ENCODE data around the gene MAPRE2. TPM values are rescaled to one million over a fixed set of nuclear protein-coding genes. Genes with fewer than 3 reads are reported as not detected.

Gene MAPRE2
- 10 to 100 TPM; 70.1 to 74.0 TPM for total RNA-seq

GRCh38 chr18:35040988-35041814 is at the start of gene MAPRE2:
Gene MAPRE2, plus strand, starts transcription at chr18:35041413. Its CDS starts 127 bp downstream, at chr18:35041540.
- Mint-ChIP-seq H3K36me3 (peaks cover 8% of the 10 kb centered on the region), H3K27me3 (no peaks in the 10 kb centered on the region), H3K4me1 (peaks cover 63% of the 10 kb centered on the region), H3K4me3 (peak within 1 kb of the TSS; percentile 92), H3K27ac (peak within 1 kb of the TSS; percentile 98), H3K9me3 (no peaks in the 10 kb centered on the region)
- DNase-seq = peak; percentile 100

- Mint-ChIP-seq H3K36me3 (no peaks in the 10 kb centered on the region), H3K4me3 (no peak overlapping the region), H3K27me3 (no peaks in the 10 kb centered on the region), H3K27ac (no peak overlapping the region), H3K9me3 (no peaks in the 10 kb centered on the region), H3K4me1 (peaks cover 6% of the 10 kb centered on the region)
- no peak for DNase-seq
Observed at GRCh38 chr18:34991561-34991960, 49.7 kb upstream of the MAPRE2 start.

- no peaks in the 10 kb centered on the region for H3K27me3 Mint-ChIP-seq
- no peaks in the 10 kb centered on the region for H3K9me3 Mint-ChIP-seq
- no peak for DNase-seq
- no peak overlapping the region for H3K4me3 Mint-ChIP-seq
- H3K4me1 Mint-ChIP-seq = peaks cover 6% of the 10 kb centered on the region
- no peak overlapping the region for H3K27ac Mint-ChIP-seq
- H3K36me3 Mint-ChIP-seq = no peaks in the 10 kb centered on the region
Observed at GRCh38 chr18:34993289-34993688, 47.9 kb upstream of the MAPRE2 start.

GRCh38 chr18:34995746-34996145 is 45.5 kb upstream of the MAPRE2 start:
- DNase-seq = no peak
- H3K9me3 Mint-ChIP-seq = no peaks in the 10 kb centered on the region
- no peak overlapping the region for H3K27ac Mint-ChIP-seq
- H3K4me1 Mint-ChIP-seq = peaks cover 6% of the 10 kb centered on the region
- H3K27me3 Mint-ChIP-seq = no peaks in the 10 kb centered on the region
- H3K4me3 Mint-ChIP-seq = no peak overlapping the region
- no peaks in the 10 kb centered on the region for H3K36me3 Mint-ChIP-seq

GRCh38 chr18:34998661-34999060 is 42.6 kb upstream of the MAPRE2 start:
- no peak for DNase-seq
- Mint-ChIP-seq H3K4me3 (no peak overlapping the region), H3K9me3 (no peaks in the 10 kb centered on the region), H3K4me1 (peaks cover under 1% of the 10 kb centered on the region), H3K36me3 (no peaks in the 10 kb centered on the region), H3K27ac (no peak overlapping the region), H3K27me3 (no peaks in the 10 kb centered on the region)

- Mint-ChIP-seq H3K4me1 (no peaks in the 10 kb centered on the region), H3K9me3 (no peaks in the 10 kb centered on the region), H3K27me3 (no peaks in the 10 kb centered on the region), H3K4me3 (no peak overlapping the region), H3K36me3 (no peaks in the 10 kb centered on the region), H3K27ac (no peak overlapping the region)
- DNase-seq = no peak
Observed at GRCh38 chr18:34999756-35000289, 41.4 kb upstream of the MAPRE2 start.

GRCh38 chr18:35000457-35000856 is 40.8 kb upstream of the MAPRE2 start:
- no peak for DNase-seq
- no peaks in the 10 kb centered on the region for H3K36me3 Mint-ChIP-seq
- no peaks in the 10 kb centered on the region for H3K27me3 Mint-ChIP-seq
- H3K4me1 Mint-ChIP-seq = no peaks in the 10 kb centered on the region
- H3K4me3 Mint-ChIP-seq = no peak overlapping the region
- no peaks in the 10 kb centered on the region for H3K9me3 Mint-ChIP-seq
- H3K27ac Mint-ChIP-seq = no peak overlapping the region

GRCh38 chr18:35002120-35002519 is 39.1 kb upstream of the MAPRE2 start:
- H3K36me3 Mint-ChIP-seq = no peaks in the 10 kb centered on the region

GRCh38 chr18:35005963-35006577 is 35.1 kb upstream of the MAPRE2 start:
- no peaks in the 10 kb centered on the region for H3K36me3 Mint-ChIP-seq
- no peak overlapping the region for H3K4me3 Mint-ChIP-seq
- no peaks in the 10 kb centered on the region for H3K27me3 Mint-ChIP-seq
- no peaks in the 10 kb centered on the region for H3K4me1 Mint-ChIP-seq
- H3K9me3 Mint-ChIP-seq = no peaks in the 10 kb centered on the region
- H3K27ac Mint-ChIP-seq = no peak overlapping the region
- DNase-seq = no peak

More at GRCh38 chr18:35002120-35002519, 39.1 kb upstream of the MAPRE2 start:
- H3K4me1 Mint-ChIP-seq = no peaks in the 10 kb centered on the region
- no peak for DNase-seq
- no peaks in the 10 kb centered on the region for H3K9me3 Mint-ChIP-seq
- no peak overlapping the region for H3K4me3 Mint-ChIP-seq
- H3K27ac Mint-ChIP-seq = no peak overlapping the region
- no peaks in the 10 kb centered on the region for H3K27me3 Mint-ChIP-seq

- Mint-ChIP-seq H3K9me3 (no peaks in the 10 kb centered on the region), H3K4me1 (no peaks in the 10 kb centered on the region), H3K27ac (no peak overlapping the region), H3K36me3 (no peaks in the 10 kb centered on the region), H3K27me3 (no peaks in the 10 kb centered on the region), H3K4me3 (no peak overlapping the region)
- no peak for DNase-seq
Observed at GRCh38 chr18:35010156-35010555, 31.1 kb upstream of the MAPRE2 start.

GRCh38 chr18:35010993-35011392 is 30.2 kb upstream of the MAPRE2 start:
- Mint-ChIP-seq H3K27ac (no peak overlapping the region), H3K4me1 (no peaks in the 10 kb centered on the region), H3K27me3 (no peaks in the 10 kb centered on the region), H3K4me3 (no peak overlapping the region), H3K36me3 (no peaks in the 10 kb centered on the region), H3K9me3 (no peaks in the 10 kb centered on the region)
- DNase-seq = no peak

- H3K4me3 Mint-ChIP-seq = no peak overlapping the region
- no peaks in the 10 kb centered on the region for H3K9me3 Mint-ChIP-seq
- DNase-seq = no peak
- H3K36me3 Mint-ChIP-seq = no peaks in the 10 kb centered on the region
- H3K4me1 Mint-ChIP-seq = no peaks in the 10 kb centered on the region
- H3K27me3 Mint-ChIP-seq = no peaks in the 10 kb centered on the region
- no peak overlapping the region for H3K27ac Mint-ChIP-seq
Observed at GRCh38 chr18:35019933-35020332, 21.3 kb upstream of the MAPRE2 start.

GRCh38 chr18:35022426-35023001 is 18.7 kb upstream of the MAPRE2 start:
- Mint-ChIP-seq H3K4me1 (peaks cover 13% of the 10 kb centered on the region), H3K9me3 (no peaks in the 10 kb centered on the region), H3K27me3 (no peaks in the 10 kb centered on the region), H3K27ac (no peak overlapping the region), H3K36me3 (no peaks in the 10 kb centered on the region), H3K4me3 (no peak overlapping the region)
- DNase-seq = no peak

GRCh38 chr18:35024196-35024595 is 17.0 kb upstream of the MAPRE2 start:
- no peaks in the 10 kb centered on the region for H3K27me3 Mint-ChIP-seq
- H3K4me3 Mint-ChIP-seq = no peak overlapping the region
- H3K27ac Mint-ChIP-seq = no peak overlapping the region
- H3K4me1 Mint-ChIP-seq = peaks cover 26% of the 10 kb centered on the region
- DNase-seq = no peak
- H3K36me3 Mint-ChIP-seq = no peaks in the 10 kb centered on the region
- H3K9me3 Mint-ChIP-seq = no peaks in the 10 kb centered on the region

GRCh38 chr18:35024965-35025364 is 16.2 kb upstream of the MAPRE2 start:
- peaks cover 31% of the 10 kb centered on the region for H3K4me1 Mint-ChIP-seq
- H3K4me3 Mint-ChIP-seq = no peak overlapping the region
- H3K27ac Mint-ChIP-seq = no peak overlapping the region
- DNase-seq = no peak
- H3K36me3 Mint-ChIP-seq = no peaks in the 10 kb centered on the region
- H3K27me3 Mint-ChIP-seq = no peaks in the 10 kb centered on the region
- no peaks in the 10 kb centered on the region for H3K9me3 Mint-ChIP-seq

All from activated naive CD8-positive, alpha-beta T cell treated with anti-CD3 and anti-CD28 coated beads for 36 hours (primary cell).